H1 (cell line): ENCODE measurements around the gene CX3CL1. TPM values are rescaled to one million over a fixed set of nuclear protein-coding genes. Genes with fewer than 3 reads are reported as not detected.

ENCODE experiments used
- CTCF ChIA-PET: fragments of 300-600 bp; sonication (Branson Sonifier 250); formaldehyde crosslinking; loops from one replicate; lab custom pipeline; 2021; ENCODE audit not compliant: partially characterized antibody; lab: Charles Lee
- POLR2A ChIA-PET: fragments of 300-600 bp; sonication (Branson Sonifier 250); formaldehyde crosslinking; loops from one replicate; lab custom pipeline; 2021; ENCODE audit warnings: inconsistent platforms; ENCODE audit not compliant: partially characterized antibody; lab: Charles Lee
- DNase-seq, 2 experiments: peaks; one replicate each; pipeline versions ENCODE4 v3.0.0 to v3.0.0-alpha.2; 2010 to 2022; ENCODE audit warnings: low spot score in 2 of 2, low read depth in 1 of 2, mixed read lengths in 1 of 2
- FAIRE-seq: peaks from 2 replicates; lab custom pipeline; 2011; peaks lifted over from hg19 to GRCh38; lab: Jason Lieb, UNC
- H2AFZ ChIP-seq: 2 replicates; pipeline ENCODE4 v1.8.1; 2012; ENCODE audit warnings: low read length, inconsistent platforms
- H2AK5ac ChIP-seq: 2 replicates; pipeline ENCODE4 v1.6.1; 2013; ENCODE audit warnings: low read depth, low read length
- H2BK120ac ChIP-seq: replicated peaks from 2 replicates; pipeline ENCODE3; 2013; ENCODE audit warnings: low read depth, low read length, inconsistent platforms
- H2BK12ac ChIP-seq: 2 replicates; pipeline ENCODE4 v1.6.1; 2013; ENCODE audit warnings: low read depth, low read length
- H2BK15ac ChIP-seq: 2 replicates; pipeline ENCODE4 v1.6.1; 2013; ENCODE audit warnings: low read length
- H2BK20ac ChIP-seq: 2 replicates; pipeline ENCODE4 v1.6.1; 2013; ENCODE audit warnings: low read length
- H2BK5ac ChIP-seq: 2 replicates; pipeline ENCODE4 v1.6.1; 2013; ENCODE audit warnings: low read depth, low read length
- H3K14ac ChIP-seq: 2 replicates; pipeline ENCODE4 v1.6.1; 2013; ENCODE audit warnings: inconsistent platforms; ENCODE audit not compliant: insufficient read length
- H3K18ac ChIP-seq: 2 replicates; pipeline ENCODE4 v1.6.1; 2013; ENCODE audit warnings: low read length; ENCODE audit errors: extremely low read depth
- H3K23ac ChIP-seq: 2 replicates; pipeline ENCODE4 v1.6.1; 2013; ENCODE audit warnings: inconsistent platforms; ENCODE audit not compliant: insufficient read length
- H3K23me2 ChIP-seq: 2 replicates; pipeline ENCODE4 v1.6.1; 2013; ENCODE audit warnings: low read depth, low read length
- H3K27ac ChIP-seq: 2 replicates; pipeline ENCODE4 v1.6.1; 2011; ENCODE audit warnings: low read depth, low read length, inconsistent platforms
- H3K27me3 ChIP-seq, 4 experiments: replicated peaks in 1 of 4; 1 replicate in 1 of 4; 2 replicates in 3 of 4; pipeline versions ENCODE4 v1.6.1 to v1.8.1; 2011 to 2013; ENCODE audit warnings: low read length in 3 of 4, mild to moderate bottlenecking in 3 of 4, inconsistent platforms in 2 of 4, mixed read lengths in 2 of 4, moderate library complexity in 1 of 4; ENCODE audit not compliant: control insufficient read depth in 3 of 4, insufficient read depth in 3 of 4; ENCODE audit errors: extremely low read depth in 1 of 4
- H3K36me3 ChIP-seq, 4 experiments: 2 replicates each; pipeline versions ENCODE4 v1.6.1 to v1.8.1; 2011 to 2013; ENCODE audit warnings: mild to moderate bottlenecking in 4 of 4, low read length in 3 of 4, moderate library complexity in 2 of 4, control low read depth in 1 of 4, inconsistent platforms in 1 of 4; ENCODE audit not compliant: insufficient read depth in 4 of 4, control insufficient read depth in 2 of 4
- H3K4ac ChIP-seq: replicated peaks from 2 replicates; pipeline ENCODE3; 2013; ENCODE audit warnings: low read length, low read depth, mixed read lengths, inconsistent platforms; ENCODE audit not compliant: insufficient read length
- H3K4me1 ChIP-seq, 4 experiments: replicated peaks in 1 of 4; 1 replicate in 1 of 4; 2 replicates in 3 of 4; pipeline versions ENCODE4 v1.6.1 to v1.8.1; 2011 to 2013; ENCODE audit warnings: low read length in 3 of 4, inconsistent platforms in 2 of 4, mixed read lengths in 1 of 4; ENCODE audit not compliant: insufficient read depth in 4 of 4, control insufficient read depth in 3 of 4
- H3K4me2 ChIP-seq, 2 experiments: 2 replicates each; pipeline versions ENCODE4 v1.6.1 to v1.8.1; 2011 to 2013; ENCODE audit warnings: low read depth in 2 of 2, low read length in 2 of 2, control low read depth in 1 of 2, inconsistent platforms in 1 of 2, mild to moderate bottlenecking in 1 of 2; ENCODE audit not compliant: insufficient read depth in 1 of 2
- H3K4me3 ChIP-seq, 4 experiments: fragments of 200-600, 300-600 bp in 1 of 4; sonication (generic), shearing (Covaris generic), sonication (Bioruptor Twin) in 1 of 4; 2 replicates each; pipeline versions ENCODE4 v1.5.1 to v1.8.1; 2011 to 2016; ENCODE audit warnings: low read length in 4 of 4, low read depth in 3 of 4, control low read depth in 2 of 4, inconsistent platforms in 2 of 4, mild to moderate bottlenecking in 2 of 4, mixed read lengths in 1 of 4, moderate library complexity in 1 of 4; ENCODE audit not compliant: insufficient read depth in 2 of 4; ENCODE audit errors: extremely low read depth in 1 of 4
- H3K56ac ChIP-seq: replicated peaks from 2 replicates; pipeline ENCODE3; 2013; ENCODE audit warnings: low read depth, mild to moderate bottlenecking, mixed read lengths, low read length, inconsistent platforms; ENCODE audit not compliant: insufficient read length
- H3K79me1 ChIP-seq: 2 replicates; pipeline ENCODE4 v1.6.1; 2013; ENCODE audit warnings: low read depth, low read length, control low read depth
- H3K79me2 ChIP-seq, 2 experiments: 2 replicates each; pipeline versions ENCODE4 v1.6.1 to v1.8.1; 2012 to 2013; ENCODE audit warnings: low read length in 2 of 2, mild to moderate bottlenecking in 2 of 2, inconsistent platforms in 1 of 2; ENCODE audit not compliant: insufficient read depth in 2 of 2, control insufficient read depth in 1 of 2
- H3K9ac ChIP-seq, 4 experiments: replicated peaks in 1 of 4; 1 replicate in 1 of 4; 2 replicates in 3 of 4; pipeline versions ENCODE4 v1.6.1 to v1.8.1; 2011 to 2013; ENCODE audit warnings: low read depth in 3 of 4, low read length in 3 of 4, control low read depth in 2 of 4, mild to moderate bottlenecking in 2 of 4, moderate library complexity in 2 of 4, inconsistent platforms in 1 of 4; ENCODE audit errors: extremely low read depth in 1 of 4
- H3K9me3 ChIP-seq, 2 experiments: 2 replicates each; pipeline versions ENCODE4 v1.6.1 to v1.8.1; 2012 to 2013; ENCODE audit warnings: mild to moderate bottlenecking in 2 of 2, moderate library complexity in 2 of 2, control low read depth in 1 of 2, inconsistent platforms in 1 of 2, low read depth in 1 of 2, low read length in 1 of 2, mixed read lengths in 1 of 2; ENCODE audit not compliant: insufficient read depth in 2 of 2
- H4K20me1 ChIP-seq, 2 experiments: replicated peaks in 1 of 2; 2 replicates each; pipeline versions ENCODE3 to v1.8.1; 2011 to 2013; ENCODE audit warnings: inconsistent platforms in 2 of 2, low read length in 2 of 2, mild to moderate bottlenecking in 1 of 2; ENCODE audit not compliant: insufficient read depth in 2 of 2, control insufficient read depth in 1 of 2
- H4K5ac ChIP-seq: 2 replicates; pipeline ENCODE4 v1.6.1; 2013; ENCODE audit warnings: low read length, low read depth, mixed read lengths, inconsistent platforms; ENCODE audit not compliant: insufficient read length
- H4K8ac ChIP-seq: 2 replicates; pipeline ENCODE4 v1.8.0; 2013; ENCODE audit warnings: mild to moderate bottlenecking, moderate library complexity, low read length, inconsistent platforms; ENCODE audit not compliant: insufficient read depth; ENCODE audit errors: extremely low read depth
- H4K91ac ChIP-seq: replicated peaks from 2 replicates; pipeline ENCODE3; 2013; ENCODE audit warnings: low read length, mixed read lengths, inconsistent platforms; ENCODE audit not compliant: insufficient read length
- BACH1 ChIP-seq: IDR thresholded peaks from 2 replicates; pipeline ENCODE4 v1.6.1; 2012; ENCODE audit warnings: low read length, improper control_type of control experiment
- BCL11A ChIP-seq, 2 experiments: IDR thresholded peaks; one replicate each; pipeline ENCODE4 v1.6.1; 2011; ENCODE audit warnings: low read depth in 2 of 2, low read length in 2 of 2, mild to moderate bottlenecking in 2 of 2
- CTBP2 ChIP-seq: IDR thresholded peaks from 2 replicates; pipeline ENCODE4 v1.7.0; 2011; ENCODE audit warnings: borderline replicate concordance, mild to moderate bottlenecking, moderate library complexity, mixed read lengths, low read length; ENCODE audit not compliant: insufficient read depth, insufficient read length
- EZH2 ChIP-seq: fragments of 200-600 bp; sonication (generic); IDR thresholded peaks from 2 replicates; pipeline ENCODE4 v1.7.1; 2012; ENCODE audit warnings: low read depth, mild to moderate bottlenecking, moderate library complexity, low read length, inconsistent platforms; ENCODE audit not compliant: severe bottlenecking
- GTF2F1 ChIP-seq: IDR thresholded peaks from 2 replicates; pipeline ENCODE4 v1.6.1; 2012; ENCODE audit warnings: low read depth, low read length, improper control_type of control experiment, borderline replicate concordance
- HDAC2 ChIP-seq, 2 experiments: fragments of 300-600 bp in 1 of 2; sonication (generic) in 1 of 2; IDR thresholded peaks; 2 replicates each; pipeline ENCODE4 v1.6.1; 2011 to 2012; ENCODE audit warnings: low read depth in 2 of 2, low read length in 2 of 2, mild to moderate bottlenecking in 2 of 2, moderate library complexity in 2 of 2, borderline replicate concordance in 1 of 2, inconsistent platforms in 1 of 2
- RAD21 ChIP-seq, 2 experiments: IDR thresholded peaks in 1 of 2; conservative IDR thresholded peaks in 1 of 2; 2 replicates each; pipeline ENCODE4 v1.6.1; 2011; ENCODE audit warnings: low read depth in 2 of 2, low read length in 2 of 2, improper control_type of control experiment in 1 of 2, inconsistent platforms in 1 of 2, mild to moderate bottlenecking in 1 of 2, moderate library complexity in 1 of 2
- RXRA ChIP-seq: IDR thresholded peaks from 2 replicates; pipeline ENCODE4 v1.6.1; 2011; ENCODE audit warnings: low read depth, mild to moderate bottlenecking, low read length, moderate library complexity; ENCODE audit not compliant: insufficient read depth
- SIN3A ChIP-seq, 2 experiments: IDR thresholded peaks in 1 of 2; conservative IDR thresholded peaks in 1 of 2; 2 replicates each; pipeline ENCODE4 v1.6.1; 2011 to 2012; ENCODE audit warnings: low read length in 2 of 2, improper control_type of control experiment in 1 of 2, low read depth in 1 of 2, mild to moderate bottlenecking in 1 of 2
- SP1 ChIP-seq: IDR thresholded peaks from 2 replicates; pipeline ENCODE4 v1.6.1; 2011; ENCODE audit warnings: low read depth, low read length
- SRF ChIP-seq: IDR thresholded peaks from 2 replicates; pipeline ENCODE4 v1.6.1; 2011; ENCODE audit warnings: mild to moderate bottlenecking, low read depth, low read length, moderate library complexity
- TAF1 ChIP-seq: IDR thresholded peaks from 2 replicates; pipeline ENCODE4 v1.6.1; 2011; ENCODE audit warnings: mild to moderate bottlenecking, low read depth, low read length
- WGBS, 2 experiments: shearing (Covaris generic) in 1 of 2; methylation state at CpG; one replicate each; pipeline versions ENCODE4 v1.1.6 to v1.1.7; 2013 to 2015; ENCODE audit warnings: low lambda C conversion rate in 2 of 2, mixed read lengths in 2 of 2, inconsistent platforms in 1 of 2, low coverage in 1 of 2, missing lambda C conversion rate in 1 of 2; ENCODE audit not compliant: insufficient replicate concordance in 2 of 2, insufficient coverage in 1 of 2, insufficient read length in 1 of 2; ENCODE audit errors: extremely low coverage in 1 of 2, missing lambda C conversion rate in 1 of 2; 5-methylcytosine and 5-hydroxymethylcytosine counted together
- polyA plus RNA-seq, 7 experiments: library from polyadenylated mRNA; depleted of rRNA in 3 of 7; stranded (reverse) in 5 of 7; unstranded in 2 of 7; fragments of >200 nt in 5 of 7; fragments of 200-250 nt in 2 of 7; gene quantifications; 1 replicate in 5 of 7; 2 replicates in 1 of 7; 4 replicates in 1 of 7; pipeline versions ENCODE4 v1.2.1 to v1.2.3, GENCODE V29; 2011 to 2013; ENCODE audit warnings: missing spikeins in 2 of 7, mixed read lengths in 2 of 7
- total RNA-seq: library from RNA; stranded (reverse); fragmentation: NEBNext Ultra II Directional; extraction: Animal tissue kit (Norgen Biotek cat#: 25700); gene quantifications from 2 replicates; pipeline ENCODE4 v1.2.1, GENCODE V29; 2021

CX3CL1 gene
- total and polyA plus RNA-seq, 2 of the 8 experiments (the other 6 are each of a cell fraction or from before 2014, with no cell fraction given), result 1.4 to 3.0 TPM

GRCh38 chr16:57424583-57424982, 52.3 kb downstream of the CX3CL1 start:
- no peak overlapping the region for H4K8ac ChIP-seq
- H2BK15ac ChIP-seq, result no peak overlapping the region
- no peak overlapping the region for H3K4me2 ChIP-seq
- 81% methylated on average over 3 of the region's 3 CpGs; no CpG with 5 or more reads in 1 of the 2 experiments for WGBS, 2 experiments
- H3K79me1 ChIP-seq, result no peaks in the 10 kb centered on the region
- H3K79me2 ChIP-seq, result no peaks in the 10 kb centered on the region
- no peaks in the 10 kb centered on the region for H3K9me3 ChIP-seq
- no peak overlapping the region for H3K27ac ChIP-seq
- H4K5ac ChIP-seq, result no peak overlapping the region
- FAIRE-seq, result no peak
- H2BK20ac ChIP-seq, result no peak overlapping the region
- no peak overlapping the region for H4K91ac ChIP-seq
- no peak overlapping the region for H2BK12ac ChIP-seq
- no peak for DNase-seq
- ChIA-PET POLR2A (interaction anchor here (0.7 to 1.7 kb wide), 3 partner anchors 9 to 50 kb away, joined by 3 to 4 read pairs (median 4); no protein-coding TSS in a partner anchor), CTCF (interaction anchor here (0.7 to 19.2 kb wide), 7 partner anchors 8 to 477 kb away, joined by 3 to 513 read pairs (median 3); partner anchors contain the start of gene POLR2C)
- H3K4ac ChIP-seq, result no peak overlapping the region
- H3K23ac ChIP-seq, result no peak overlapping the region
- no peak overlapping the region for H3K18ac ChIP-seq
- no peak overlapping the region for H2BK5ac ChIP-seq
- no peak overlapping the region for H3K56ac ChIP-seq
- no peak overlapping the region for H2BK120ac ChIP-seq
- no peak overlapping the region for H2AFZ ChIP-seq
- no peaks in the 10 kb centered on the region for H3K23me2 ChIP-seq
- H3K27me3 ChIP-seq, result no peaks in the 10 kb centered on the region
- H2AK5ac ChIP-seq, result no peak overlapping the region
- H3K4me1 ChIP-seq, result no peaks in the 10 kb centered on the region
- H3K14ac ChIP-seq, result no peak overlapping the region
- no peak overlapping the region for H3K4me3 ChIP-seq
- H3K9ac ChIP-seq, result no peak overlapping the region
- peaks cover 6 to 18% (median 12%) of the 10 kb centered on the region in 4 experiments; a peak in 6 of 8 replicates for H3K36me3 ChIP-seq
- H4K20me1 ChIP-seq, result peaks cover 0 to 2% of the 10 kb centered on the region in 2 experiments
- TF ChIP-seq SP1 (no peak), RXRA (no peak), TAF1 (no peak), BACH1 (no peak), GTF2F1 (no peak), CTBP2 (no peak), RAD21 (IDR thresholded peaks at IDR 0.05 in 1 of 2, conservative IDR thresholded peaks at IDR 0.05 in 1 of 2; ENCODE audit: low read depth in 2 of 2, low read length in 2 of 2) (no peak), HDAC2 (IDR thresholded peaks at IDR 0.05; ENCODE audit: borderline replicate concordance in 1 of 2, low read depth in 2 of 2, low read length in 2 of 2) (no peak), EZH2 (no peak), SIN3A (conservative IDR thresholded peaks at IDR 0.05 in 1 of 2, IDR thresholded peaks at IDR 0.05 in 1 of 2; ENCODE audit: low read depth in 1 of 2, low read length in 2 of 2) (no peak), SRF (no peak), BCL11A (IDR thresholded peaks at IDR 0.05; ENCODE audit: low read depth in 2 of 2, low read length in 2 of 2) (no peak)
